Middle frontal gyrus (tissue), 1 donor: Measurements from ENCODE around the gene IL11RA.
A peak's percentile ranks its signal among the peaks of the same experiment; 100 is the strongest.

Experiments
- DNase-seq: peaks from one replicate; pipeline ENCODE4 v3.0.0-alpha.2; 2015; ENCODE audit warnings: low spot score; ENCODE audit errors: extremely low spot score

The IL11RA gene

GRCh38 chr9:34651876-34652601 lies at the start of gene IL11RA:
TSS of gene IL11RA (plus strand) at chr9:34652185. CDS start at chr9:34655218, 3,033 bp downstream.
- peak; percentile 71 for DNase-seq

- DNase-seq: peak; percentile 80
Observed at GRCh38 chr9:34603610-34604231, 48.3 kb upstream of the IL11RA start.

DNA sequence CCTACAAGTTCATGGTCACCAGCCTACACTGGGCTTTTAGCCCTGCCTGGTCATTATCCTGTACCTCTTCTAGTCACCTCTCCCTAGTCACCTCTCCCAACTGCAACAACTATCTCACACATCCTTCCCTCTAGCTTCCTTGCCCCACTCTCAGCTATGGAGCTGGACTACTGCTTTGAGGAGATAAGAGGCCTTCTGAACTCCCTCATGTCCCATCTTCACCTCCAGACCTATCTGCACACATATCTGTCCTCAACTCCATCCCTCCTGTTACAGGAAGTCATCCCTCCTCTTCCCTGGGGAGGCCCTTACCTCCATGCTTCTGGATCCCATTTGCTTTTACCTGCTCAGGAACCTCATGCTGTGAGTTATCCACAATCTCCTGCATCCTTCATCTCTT lies 45.8 kb upstream of the IL11RA start:
- DNase-seq: no peak

- DNase-seq: no peak
Observed at GRCh38 chr9:34606905-34607304, 45.1 kb upstream of the IL11RA start.

DNA sequence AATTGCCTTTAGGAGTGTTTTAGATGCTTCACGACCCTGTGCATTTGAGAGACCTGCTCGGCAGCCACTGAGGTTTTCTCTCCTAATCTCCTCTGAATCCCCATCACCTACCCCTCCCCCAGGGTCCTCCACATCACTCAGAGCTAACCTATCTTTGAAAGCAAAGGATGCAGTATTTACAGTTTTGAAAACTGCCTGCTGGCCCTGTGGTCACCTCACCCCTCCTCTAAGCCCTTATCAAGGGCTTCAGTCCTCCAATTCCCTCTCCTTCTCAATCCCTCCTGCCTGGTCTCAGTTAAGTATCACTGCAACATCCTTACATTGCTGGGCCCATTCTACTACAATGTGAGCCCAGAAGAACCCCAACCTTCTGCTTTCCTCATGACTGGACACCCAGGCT lies 44.7 kb upstream of the IL11RA start:
- DNase-seq: no peak

DNA sequence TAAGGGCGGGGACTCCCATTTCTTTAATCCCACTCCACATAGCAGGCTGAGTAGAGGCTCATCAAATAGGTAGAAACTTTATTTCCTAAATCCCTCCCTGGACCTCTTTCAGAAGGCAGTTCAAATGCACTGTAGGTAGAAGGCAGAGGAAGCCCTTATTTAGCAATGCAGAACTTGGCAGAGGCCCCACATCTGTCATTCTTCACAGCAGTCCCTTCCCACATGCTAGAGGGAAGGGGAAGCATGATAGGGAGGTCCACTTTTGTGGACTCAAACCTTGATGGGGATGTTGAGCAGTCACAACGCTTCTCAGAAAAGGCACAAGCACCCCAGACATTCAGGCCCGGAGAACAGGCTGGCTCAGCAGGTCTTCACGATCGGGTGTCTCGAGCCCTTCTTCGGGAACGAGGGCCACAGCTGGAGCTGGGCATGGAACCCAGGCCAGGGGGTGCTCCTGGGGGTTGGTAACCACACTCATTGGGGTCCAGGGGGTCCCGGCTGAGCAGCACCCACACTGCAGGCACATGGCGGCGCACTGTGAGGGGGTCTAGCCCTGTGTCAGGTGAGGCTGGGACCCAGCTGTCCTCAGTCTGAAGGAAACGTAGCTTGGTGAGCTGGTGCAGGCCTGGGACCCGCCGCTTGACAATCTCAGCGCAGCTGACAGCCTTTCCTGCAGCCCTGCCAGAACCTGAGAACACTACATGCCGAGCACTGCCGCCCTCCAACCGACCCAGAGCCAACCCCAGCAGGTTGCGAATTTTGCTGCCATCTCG lies 41.4 kb upstream of the IL11RA start:
- no peak for DNase-seq

DNA sequence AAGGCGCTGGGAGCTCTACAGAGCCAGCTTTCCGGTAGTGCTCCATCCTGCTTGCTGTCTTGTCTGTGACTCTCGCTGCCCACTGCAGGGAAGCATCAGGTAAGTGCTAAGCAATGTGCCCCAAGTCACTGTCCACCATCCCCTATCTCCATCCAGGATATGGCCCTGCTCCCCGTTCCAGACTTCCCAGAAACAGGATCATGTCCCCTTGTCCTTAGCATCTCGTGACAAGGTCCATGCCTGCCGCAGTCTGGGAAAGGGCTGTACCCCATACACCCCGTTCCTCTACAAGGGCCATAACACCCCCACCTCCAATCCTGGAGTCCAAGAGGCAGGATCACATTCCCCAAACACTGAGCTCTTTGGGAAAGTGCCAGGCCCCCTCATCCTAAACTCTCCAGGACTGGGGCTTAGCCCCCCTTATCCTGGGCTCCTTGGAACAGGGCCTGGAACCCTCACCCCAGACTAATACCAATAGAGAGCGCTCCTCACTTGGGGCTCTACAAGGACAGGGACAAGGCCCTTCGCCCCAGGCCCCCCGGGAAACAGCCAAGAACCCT lies 40.7 kb upstream of the IL11RA start:
- no peak for DNase-seq

DNA sequence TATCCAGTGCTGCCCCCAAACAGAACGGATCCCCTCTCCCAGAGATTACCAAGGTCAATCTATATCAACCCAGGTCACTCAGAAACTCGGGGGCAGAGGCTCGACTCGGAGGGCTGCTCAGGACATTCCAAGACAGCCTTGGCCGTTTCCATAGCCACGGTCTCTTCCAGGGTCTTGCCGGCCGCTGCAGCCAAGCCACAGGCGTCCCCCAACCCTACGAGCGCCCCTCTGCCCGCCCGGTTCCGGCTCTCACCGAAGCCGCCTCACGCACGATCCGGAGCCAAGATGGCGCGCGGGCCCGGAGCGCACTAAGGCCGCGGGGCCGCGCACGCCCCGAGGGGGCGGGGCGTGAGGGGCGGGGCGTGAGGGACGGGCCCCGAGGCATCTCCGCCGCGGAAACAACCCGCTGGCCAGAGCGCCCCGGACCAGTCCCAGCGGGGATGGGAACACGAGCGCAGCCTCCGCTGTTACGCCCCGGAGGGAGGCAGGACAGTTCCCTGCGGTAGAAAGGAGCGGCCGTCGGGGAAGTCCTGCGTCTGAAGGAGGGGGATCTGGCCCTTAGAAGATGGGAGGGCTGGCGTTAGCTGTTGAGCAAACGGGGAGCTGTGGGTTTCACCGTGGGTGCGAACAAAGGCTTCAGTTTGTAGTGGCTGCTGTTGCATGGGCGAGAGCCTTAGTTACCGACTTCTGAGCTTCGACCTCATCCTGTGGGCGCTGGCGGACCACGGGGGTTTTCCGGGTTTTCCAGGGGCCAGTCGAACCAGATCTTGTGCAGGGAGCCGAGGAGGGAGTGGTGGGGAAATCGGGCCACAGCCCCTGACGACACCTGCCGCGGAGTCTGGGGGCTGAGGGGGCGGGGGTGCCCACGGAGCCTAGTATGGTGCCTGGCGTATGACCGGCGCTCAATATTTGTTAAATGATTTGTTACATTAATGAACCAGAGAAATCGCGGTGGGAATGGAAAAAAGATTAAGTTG lies 39.9 kb upstream of the IL11RA start, which contains the start of gene RPP25L:
Gene RPP25L, minus strand, starts transcription at position 287 of the 977 bp plus-strand sequence. CDS start 801 bp downstream, outside the sequence.
- peak; percentile 81 for DNase-seq

GRCh38 chr9:34612788-34613390 lies 39.1 kb upstream of the IL11RA start:
- DNase-seq: peak; percentile 36

DNA sequence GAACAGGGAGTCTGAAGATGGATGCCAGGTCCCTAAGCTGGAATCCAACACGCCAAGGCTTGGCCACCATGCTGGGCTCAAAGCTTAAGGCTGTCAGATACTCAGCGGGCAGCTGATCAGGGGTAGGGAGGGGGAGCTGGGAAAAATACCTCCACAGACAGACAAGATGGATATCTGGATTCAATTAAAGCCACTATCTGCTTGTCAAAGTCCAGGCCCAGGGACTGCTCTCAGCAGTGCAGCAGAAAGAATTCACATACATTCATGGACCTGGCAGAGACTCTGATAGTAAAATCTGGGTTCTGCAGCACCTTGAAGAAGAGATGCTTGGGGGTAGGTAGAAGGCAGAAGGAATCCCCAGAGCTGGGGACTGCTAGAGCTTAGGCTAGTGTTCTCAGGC lies 36.9 kb upstream of the IL11RA start:
- no peak for DNase-seq

DNA sequence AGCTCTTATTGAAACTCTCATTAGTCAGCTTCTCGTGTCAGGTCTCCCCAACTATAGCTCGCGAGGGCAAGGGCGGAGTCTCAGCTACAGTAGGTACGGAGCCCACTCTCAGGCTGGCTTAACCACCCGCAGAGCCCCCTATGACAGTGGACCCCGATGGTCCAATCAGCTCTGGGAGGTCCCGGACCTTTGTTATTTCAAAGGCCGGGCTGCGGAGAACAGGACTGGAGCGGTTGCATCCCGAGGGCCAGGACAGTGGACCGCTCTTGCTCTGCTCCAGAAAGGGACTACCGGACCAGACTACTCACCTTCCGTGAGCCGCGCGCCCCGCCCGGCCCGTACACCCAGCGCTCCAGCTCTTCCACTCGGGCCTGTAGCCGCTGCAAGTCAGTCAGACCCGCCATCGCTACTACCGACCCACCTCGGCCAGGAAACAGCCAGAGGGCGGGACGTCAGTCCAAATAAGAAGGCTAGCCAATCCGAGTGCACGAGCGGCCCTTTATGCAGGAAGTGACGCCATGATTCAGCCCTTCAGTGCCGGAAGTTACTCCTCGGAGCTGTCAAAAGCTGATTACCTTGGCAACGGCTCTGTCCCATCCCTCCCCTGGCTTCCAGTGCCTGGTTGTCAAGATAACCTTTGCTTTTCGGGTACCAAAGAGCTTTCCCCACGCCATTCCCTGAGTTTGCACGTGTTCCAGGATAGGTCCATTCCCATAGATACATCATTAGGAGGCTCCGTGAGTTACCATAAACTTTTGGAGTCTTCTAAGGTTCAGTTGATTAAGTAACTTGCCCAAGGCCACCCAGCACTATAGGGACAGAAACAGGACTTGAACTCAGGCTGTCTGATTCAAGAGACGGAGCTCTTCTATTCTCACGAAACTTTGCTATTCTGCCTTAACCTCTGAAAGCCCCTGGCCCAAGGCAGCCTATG lies 31.7 kb upstream of the IL11RA start, which contains the start of gene DCTN3:
Gene DCTN3, minus strand, starts transcription at position 435 of the 934 bp plus-strand sequence. Its CDS starts 31 bp downstream, at position 404.
- peak; percentile 94 for DNase-seq

DNA sequence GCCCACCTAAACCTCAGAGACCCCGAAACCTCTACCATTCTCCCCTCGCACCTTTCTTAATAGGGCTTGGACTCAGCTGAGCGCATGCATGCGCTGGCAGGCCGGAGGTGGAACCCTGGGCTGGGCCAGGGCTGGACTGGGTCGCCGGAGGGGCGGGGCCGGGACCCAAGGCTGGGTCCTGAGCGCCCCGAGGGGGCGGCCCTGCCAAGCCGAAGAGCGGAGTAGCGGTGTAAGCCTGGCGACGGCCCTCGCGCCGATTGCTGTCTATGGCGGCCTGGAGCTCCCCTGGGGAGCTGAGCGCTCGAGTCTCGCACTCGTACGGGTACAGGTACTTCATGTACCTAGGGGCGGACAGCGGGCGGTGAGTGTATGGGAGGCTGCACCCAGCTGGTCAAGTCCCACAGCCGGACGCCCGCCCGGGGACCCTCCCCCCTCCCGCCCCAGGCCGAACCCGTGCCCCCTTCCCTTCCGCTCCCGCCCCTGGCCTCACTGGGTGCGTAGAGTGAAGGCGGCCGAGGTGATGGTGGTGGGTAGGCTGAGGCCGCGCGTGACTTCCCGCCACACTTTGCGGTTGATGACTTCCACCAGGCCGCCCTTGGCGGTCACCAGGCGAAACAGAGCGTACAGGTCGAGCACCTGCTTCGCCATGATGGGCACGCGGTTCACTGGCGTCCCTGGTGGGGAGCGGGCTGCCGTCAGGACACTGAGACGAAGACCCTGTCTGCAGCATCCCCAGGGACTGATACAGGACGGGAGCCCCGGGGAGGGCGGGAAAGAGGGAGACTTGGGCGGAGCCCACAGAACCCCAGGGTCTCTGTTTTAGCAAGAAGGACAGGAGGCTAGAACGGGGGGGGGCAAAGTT lies 28.4 kb upstream of the IL11RA start:
- no peak for DNase-seq

DNA sequence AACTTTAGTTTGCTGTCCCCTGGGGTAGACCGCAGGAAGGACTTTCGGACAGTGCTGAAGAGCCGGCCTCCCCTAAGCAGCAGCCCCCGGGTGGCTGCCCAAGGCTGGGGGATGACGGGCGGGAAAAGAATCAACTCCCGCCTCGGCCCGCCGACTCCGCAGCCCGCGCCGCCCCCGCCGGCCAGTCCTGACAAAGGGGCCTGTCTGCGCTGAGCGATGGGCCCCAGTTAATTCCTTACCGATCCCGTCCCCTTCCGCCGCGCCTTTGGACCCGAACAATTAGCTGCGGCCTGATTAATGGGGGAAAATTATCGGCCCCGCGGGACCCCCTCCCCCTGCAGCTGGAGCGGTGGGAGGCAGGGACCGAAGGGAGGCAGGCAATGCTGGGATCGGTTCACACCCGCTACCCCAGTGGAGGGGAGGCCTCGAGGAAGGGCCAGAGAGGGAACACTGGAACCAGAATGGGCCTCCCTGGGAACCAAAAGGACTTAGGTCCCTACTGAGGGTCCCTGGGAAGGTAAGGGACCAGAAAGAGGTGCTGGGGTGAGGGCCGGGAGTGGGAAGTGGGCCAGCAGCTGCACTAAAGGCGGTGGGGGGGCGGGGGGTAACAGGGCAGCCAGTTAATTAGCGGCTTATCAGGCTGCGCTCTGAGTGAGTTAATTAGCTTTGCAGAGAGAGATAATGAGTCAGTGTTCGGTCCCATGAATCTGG lies 27.4 kb upstream of the IL11RA start:
- no peak for DNase-seq

DNA sequence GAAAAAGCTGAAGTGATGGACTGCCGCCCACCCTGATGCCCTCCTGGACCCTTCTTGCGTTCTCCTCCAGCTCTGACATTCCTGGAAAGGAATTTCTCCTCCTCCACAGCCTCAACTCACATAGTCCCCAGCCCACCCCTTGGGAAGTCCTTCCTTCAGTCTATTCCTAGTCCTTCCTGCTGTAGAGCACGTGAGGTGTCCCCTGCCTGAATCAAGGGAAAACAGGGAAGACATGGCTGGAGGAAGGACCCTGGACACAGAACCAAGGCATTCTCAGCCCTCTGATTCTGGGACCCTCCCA lies 26.8 kb upstream of the IL11RA start:
- no peak for DNase-seq

DNA sequence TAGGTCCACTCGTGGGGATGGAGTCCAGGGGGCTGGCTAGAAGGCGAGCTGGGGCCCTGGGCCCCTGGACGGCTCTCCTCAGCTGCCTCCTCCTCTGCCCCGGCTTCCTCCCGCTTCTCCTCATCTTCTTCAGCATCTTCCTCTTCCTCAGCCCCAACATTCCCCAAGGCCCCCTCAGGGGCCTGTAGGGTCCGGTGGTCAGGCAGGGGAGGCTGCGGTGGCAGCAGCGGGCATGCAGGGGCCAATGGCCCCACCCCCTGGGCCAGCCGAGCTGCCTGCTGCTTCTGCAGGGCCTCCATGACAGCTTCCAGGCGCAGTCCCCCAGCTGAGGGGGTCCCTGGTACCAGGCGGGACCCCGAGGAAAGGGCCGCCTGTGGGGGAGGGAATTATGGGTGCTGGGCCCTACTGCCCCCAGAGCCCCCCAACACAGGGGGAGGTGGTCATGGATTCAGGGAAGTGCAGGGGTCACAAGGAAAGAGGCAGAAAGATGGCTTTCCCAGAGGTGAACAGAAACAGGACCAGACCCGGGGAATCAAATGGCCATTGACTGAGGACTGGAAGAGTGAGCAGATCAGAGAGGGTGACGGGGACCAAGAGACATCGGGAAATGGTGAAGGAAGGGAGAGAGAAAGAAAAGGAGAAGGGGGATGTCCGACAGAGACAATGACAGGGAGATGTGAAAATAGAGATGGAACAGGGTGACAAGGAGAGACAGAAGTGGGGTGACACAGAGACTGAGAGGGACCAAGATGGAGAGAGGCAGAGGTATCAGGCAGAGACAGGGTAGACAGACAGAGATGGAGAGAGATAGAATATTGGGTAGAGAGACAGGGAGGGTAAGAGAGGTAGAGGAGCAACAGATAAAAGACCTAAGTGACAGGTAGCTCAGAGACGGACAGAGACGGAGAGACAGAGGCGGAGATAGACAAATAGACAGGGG lies 24.0 kb upstream of the IL11RA start:
- no peak for DNase-seq

GRCh38 chr9:34628656-34629490 lies 23.1 kb upstream of the IL11RA start, which contains the start of gene ARID3C:
TSS of gene ARID3C (minus strand) at chr9:34629066. CDS start at chr9:34628014, 1,052 bp downstream.
- DNase-seq: no peak
